ENCODE results near the gene EEF2KMT. TPM values are rescaled to one million over a fixed set of nuclear protein-coding genes. Genes with fewer than 3 reads are reported as not detected.
A peak's percentile ranks its signal among the peaks of the same experiment; 100 is the strongest.

Gene EEF2KMT
- total and polyA plus RNA-seq, 9 of the 15 experiments (the other 6 are each of a cell fraction or from before 2014, with no cell fraction given), result 4.2 to 22.7 (median 12.8) TPM

- CTCF ChIA-PET (ENCODE audit: low intra/inter-chr PET ratio), result no interaction called here
Measured at GRCh38 chr16:5065326-5065725, 32.3 kb downstream of the EEF2KMT start.

GRCh38 chr16:5064915-5065314, 32.7 kb downstream of the EEF2KMT start:
- ATAC-seq, result no peak
- H3K4me1 ChIP-seq (replicated peaks in 1 of 2; ENCODE audit: control insufficient read depth in 2 of 2, insufficient read depth in 2 of 2, low read length in 2 of 2), result peaks cover 0 to 5% of the 10 kb centered on the region in 2 experiments; a peak in 2 of 5 replicates
- no peak for FAIRE-seq
- no peaks in the 10 kb centered on the region for H3K9me3 ChIP-seq (replicated peaks; ENCODE audit: control insufficient read depth, insufficient read depth, low read depth, low read length)
- intact Hi-C loops (cut with micrococcal nuclease) (no loop called here), in situ Hi-C loops (cut with MboI) (no loop called here)
- TF ChIP-seq ARNT (IDR thresholded peaks at IDR 0.05) (no peak), NRF1 (conservative IDR thresholded peaks at IDR 0.05 in 1 of 2, IDR thresholded peaks at IDR 0.05 in 1 of 2) (peak; percentile 46 to 58; a peak in 3 of 4 replicates), SRSF3 (IDR thresholded peaks at IDR 0.05; ENCODE audit: insufficient read depth, low read length) (no peak), NFIC (IDR thresholded peaks at IDR 0.05) (peak; percentile 16; the same call in 1 of the 2 replicates), FOXA3 (CRISPR knock-in tag; conservative IDR thresholded peaks at IDR 0.05 in 1 of 2, IDR thresholded peaks at IDR 0.05 in 1 of 2) (peak in 1 of 2 experiments; percentile 44; a peak in 1 of 4 replicates), MTF1 (CRISPR knock-in tag; IDR thresholded peaks at IDR 0.05; ENCODE audit: borderline replicate concordance) (no peak), SMARCA5 (IDR thresholded peaks at IDR 0.05) (no peak), ZNF274 (IDR thresholded peaks at IDR 0.05; ENCODE audit: borderline replicate concordance, low read depth, low read length) (no peak), DMBX1 (CRISPR knock-in tag; IDR thresholded peaks at IDR 0.05; ENCODE audit: borderline replicate concordance) (no peak), SREBF2 (CRISPR knock-in tag; IDR thresholded peaks at IDR 0.05) (no peak), ZNF780A (CRISPR knock-in tag; IDR thresholded peaks at IDR 0.05) (no peak)
- H3K27me3 ChIP-seq (ENCODE audit: control insufficient read depth in 2 of 2, insufficient read depth in 2 of 2, low read length in 2 of 2), result peaks cover 36 to 60% of the 10 kb centered on the region in 2 experiments; a peak in 4 of 5 replicates
- no peak overlapping the region for H3K4me2 ChIP-seq (ENCODE audit: insufficient read depth, low read length)
- WGBS (ENCODE audit: insufficient coverage, low coverage, missing lambda C conversion rate), result 0% methylated on average over 7 of the region's 7 CpGs
- no peaks in the 10 kb centered on the region for H3K79me2 ChIP-seq (ENCODE audit: control insufficient read depth, insufficient read depth, low read length)
- no peak overlapping the region for H3K27ac ChIP-seq (ENCODE audit: extremely low read depth, low read depth, low read length)
- no peak overlapping the region for H2AFZ ChIP-seq (ENCODE audit: low read depth, low read length)
- ChIA-PET POLR2A (interaction anchor here (1.0 kb wide), 1 partner anchor 11 kb away, joined by 3 read pairs; no protein-coding TSS in a partner anchor), CTCF (ENCODE audit: low intra/inter-chr PET ratio) (no interaction called here)
- no TSS peak for BruUV-seq (replicated peaks)
- 0 out of 2 replicates have a peak, but pooled peaks cover 4% of the 10 kb centered on the region for H4K20me1 ChIP-seq (replicated peaks; ENCODE audit: control insufficient read depth, insufficient read depth, low read length)
- no peak overlapping the region for H3K4me3 ChIP-seq
- no peak overlapping the region for H3K9ac ChIP-seq (ENCODE audit: insufficient read depth in 1 of 2, low read depth in 2 of 2, low read length in 2 of 2)
- DNase-seq (ENCODE audit: extremely low read depth in 1 of 4, low spot score in 3 of 4), result no peak
- H3K36me3 ChIP-seq (ENCODE audit: control insufficient read depth, insufficient read depth, low read length), result no peaks in the 10 kb centered on the region
- no peaks in the 10 kb centered on the region for H3K9me1 ChIP-seq (ENCODE audit: control insufficient read depth, insufficient read depth, low read length)

More at GRCh38 chr16:5065326-5065725, 32.3 kb downstream of the EEF2KMT start:
- in situ Hi-C loops (cut with MboI) (no loop called here), intact Hi-C loops (cut with micrococcal nuclease) (no loop called here)
- POLR2A ChIA-PET, result interaction anchor here (0.6 to 1.0 kb wide), 3 partner anchors 10 to 218 kb away, joined by 3 to 4 read pairs (median 3); no protein-coding TSS in a partner anchor
- Histone ChIP-seq H4K20me1 (replicated peaks; ENCODE audit: control insufficient read depth, insufficient read depth, low read length) (0 out of 2 replicates have a peak, but pooled peaks cover 4% of the 10 kb centered on the region), H3K4me2 (ENCODE audit: insufficient read depth, low read length) (no peak overlapping the region), H3K9me3 (replicated peaks; ENCODE audit: control insufficient read depth, insufficient read depth, low read depth, low read length) (no peaks in the 10 kb centered on the region), H2AFZ (ENCODE audit: low read depth, low read length) (no peak overlapping the region), H3K9me1 (ENCODE audit: control insufficient read depth, insufficient read depth, low read length) (no peaks in the 10 kb centered on the region), H3K79me2 (ENCODE audit: control insufficient read depth, insufficient read depth, low read length) (no peaks in the 10 kb centered on the region), H3K4me3 (no peak overlapping the region), H3K9ac (ENCODE audit: insufficient read depth in 1 of 2, low read depth in 2 of 2, low read length in 2 of 2) (peak overlapping the region in 1 of 2 experiments; percentile 76; a peak in 2 of 4 replicates), H3K4me1 (replicated peaks in 1 of 2; ENCODE audit: control insufficient read depth in 2 of 2, insufficient read depth in 2 of 2, low read length in 2 of 2) (peaks cover 0 to 5% of the 10 kb centered on the region in 2 experiments; a peak in 2 of 5 replicates), H3K27me3 (ENCODE audit: control insufficient read depth in 2 of 2, insufficient read depth in 2 of 2, low read length in 2 of 2) (peaks cover 36 to 56% of the 10 kb centered on the region in 2 experiments; a peak in 4 of 5 replicates), H3K36me3 (ENCODE audit: control insufficient read depth, insufficient read depth, low read length) (no peaks in the 10 kb centered on the region), H3K27ac (ENCODE audit: extremely low read depth, low read depth, low read length) (no peak overlapping the region)
- WGBS (ENCODE audit: insufficient coverage, low coverage, missing lambda C conversion rate), result 0% methylated on average over 6 of the region's 8 CpGs
- ATAC-seq, result no peak
- DNase-seq (ENCODE audit: extremely low read depth in 1 of 4, low spot score in 3 of 4), result no peak
- FAIRE-seq, result no peak
- BruUV-seq (replicated peaks), result no TSS peak
- no peak for TF ChIP-seq ZC3H8 (IDR thresholded peaks at IDR 0.05)
- TF ChIP-seq CEBPG (CRISPR knock-in tag; IDR thresholded peaks at IDR 0.05), result no peak
- peak; percentile 56 to 67 for TF ChIP-seq CEBPG (tag; conservative IDR thresholded peaks at IDR 0.05 in 1 of 2, IDR thresholded peaks at IDR 0.05 in 1 of 2)
- peak; percentile 62 for TF ChIP-seq CEBPB (tag; IDR thresholded peaks at IDR 0.05)

Data from K562 (cell line).